K562 (cell line): ENCODE results near the gene DCAF12. TPM values are rescaled to one million over a fixed set of nuclear protein-coding genes. Genes with fewer than 3 reads are reported as not detected.

Source experiments
- polyA plus RNA-seq, 8 experiments: library from polyadenylated mRNA; depleted of rRNA in 4 of 8; stranded (reverse) in 5 of 8; unstranded in 3 of 8; fragments of >200 nt; fragmentation: Nextera tagmentation in 2 of 8; fragmentation: Illumina TruSeq in 1 of 8; extraction: Ambion mirVana in 2 of 8; extraction: Trizol in 1 of 8; gene quantifications; 2 replicates each; pipeline versions ENCODE4 v1.2.1 to v1.2.3, GENCODE V29; 2011 to 2014; ENCODE audit warnings: inconsistent platforms in 1 of 8, missing spikeins in 1 of 8
- small RNA-seq: library from RNA; depleted of rRNA; stranded (forward); fragments of <200 nt; gene quantifications from one replicate; pipeline ENCODE3, GENCODE V24; 2014
- total RNA-seq, 7 experiments: library from RNA; depleted of rRNA in 6 of 7; stranded (reverse); fragments of >200 nt in 6 of 7; fragmentation: Illumina TruSeq in 2 of 7; extraction: Trizol in 2 of 7; gene quantifications; 2 replicates each; pipeline versions ENCODE4 v1.2.1 to v1.2.3, GENCODE V29; 2011 to 2021; ENCODE audit warnings: low replicate concordance in 1 of 7

The DCAF12 gene
- total and polyA plus RNA-seq, 9 of the 15 experiments (the other 6 are each of a cell fraction or from before 2014, with no cell fraction given) = 10.9 to 59.6 (median 30.8) TPM

Small RNAs within 50 kb of the gene (small RNA-seq; reads per million reads assigned to genes)
- 0.18 reads per million for gene RN7SKP114

Other genes with a start within 250 kb of the DCAF12 start
- gene UBAP2, start 77.8 kb downstream of the DCAF12 start, total RNA-seq (2014; rRNA removed) = 14.8 and 18.6 TPM in 2 replicates
- gene UBAP2, start 77.8 kb downstream of the DCAF12 start, total RNA-seq (2014; rRNA removed; fragmentation: Illumina TruSeq; extraction: Trizol) = 18.4 and 21.4 TPM in 2 replicates
- gene UBAP2, start 77.8 kb downstream of the DCAF12 start, total RNA-seq (2015; rRNA removed; fragmentation: Illumina TruSeq; extraction: Trizol) = 18.7 and 19.8 TPM in 2 replicates
- 46.2 and 47.6 TPM in 2 replicates for gene UBAP2, start 77.8 kb downstream of the DCAF12 start, total RNA-seq (2021)
- 19.4 and 32.9 TPM in 2 replicates for gene UBAP2, start 77.8 kb downstream of the DCAF12 start, polyA plus RNA-seq (2011; rRNA removed)
- gene UBAP2, start 77.8 kb downstream of the DCAF12 start, polyA plus RNA-seq (2014; fragmentation: Illumina TruSeq; extraction: Trizol) = 43.7 and 47.9 TPM in 2 replicates
- 10 to 100 TPM in 1 of 2 experiments, 1 to 10 TPM in 1; 8.7 to 11.1 TPM for gene UBAP2, start 77.8 kb downstream of the DCAF12 start, polyA plus RNA-seq (2014; fragmentation: Nextera tagmentation; extraction: Ambion mirVana)
- gene UBAP2, start 77.8 kb downstream of the DCAF12 start, polyA plus RNA-seq (2014; rRNA removed) = 25.3 and 27.1 TPM in 2 replicates
- gene UBAP1, start 52.3 kb upstream of the DCAF12 start, total RNA-seq (2014; rRNA removed) = 9.4 and 12.5 TPM in 2 replicates
- 14.9 and 15.0 TPM in 2 replicates for gene UBAP1, start 52.3 kb upstream of the DCAF12 start, total RNA-seq (2014; rRNA removed; fragmentation: Illumina TruSeq; extraction: Trizol)
- 16.1 and 16.7 TPM in 2 replicates for gene UBAP1, start 52.3 kb upstream of the DCAF12 start, total RNA-seq (2015; rRNA removed; fragmentation: Illumina TruSeq; extraction: Trizol)
- gene UBAP1, start 52.3 kb upstream of the DCAF12 start, total RNA-seq (2021) = 16.5 and 16.6 TPM in 2 replicates
- gene UBAP1, start 52.3 kb upstream of the DCAF12 start, polyA plus RNA-seq (2011; rRNA removed) = 33.4 and 33.7 TPM in 2 replicates
- 24.9 and 28.9 TPM in 2 replicates for gene UBAP1, start 52.3 kb upstream of the DCAF12 start, polyA plus RNA-seq (2014; fragmentation: Illumina TruSeq; extraction: Trizol)
- 1 to 10 TPM; 1.3 to 1.5 TPM for gene UBAP1, start 52.3 kb upstream of the DCAF12 start, polyA plus RNA-seq (2014; fragmentation: Nextera tagmentation; extraction: Ambion mirVana)
- 18.3 and 21.6 TPM in 2 replicates for gene UBAP1, start 52.3 kb upstream of the DCAF12 start, polyA plus RNA-seq (2014; rRNA removed)
- 3.6 and 4.6 TPM in 2 replicates for gene KIF24, start 202.6 kb upstream of the DCAF12 start, total RNA-seq (2014; rRNA removed)
- 4.7 TPM in 2 replicates for gene KIF24, start 202.6 kb upstream of the DCAF12 start, total RNA-seq (2014; rRNA removed; fragmentation: Illumina TruSeq; extraction: Trizol)
- 5.4 and 5.8 TPM in 2 replicates for gene KIF24, start 202.6 kb upstream of the DCAF12 start, total RNA-seq (2015; rRNA removed; fragmentation: Illumina TruSeq; extraction: Trizol)
- gene KIF24, start 202.6 kb upstream of the DCAF12 start, total RNA-seq (2021) = 4.7 and 5.0 TPM in 2 replicates
- gene KIF24, start 202.6 kb upstream of the DCAF12 start, polyA plus RNA-seq (2011; rRNA removed) = 4.1 and 5.0 TPM in 2 replicates
- gene KIF24, start 202.6 kb upstream of the DCAF12 start, polyA plus RNA-seq (2014; fragmentation: Illumina TruSeq; extraction: Trizol) = 4.2 and 4.4 TPM in 2 replicates
- gene KIF24, start 202.6 kb upstream of the DCAF12 start, polyA plus RNA-seq (2014; fragmentation: Nextera tagmentation; extraction: Ambion mirVana) = under 1 TPM; 0.63 to 0.76 TPM
- gene KIF24, start 202.6 kb upstream of the DCAF12 start, polyA plus RNA-seq (2014; rRNA removed) = 3.3 and 3.6 TPM in 2 replicates
- gene NUDT2, start 202.9 kb upstream of the DCAF12 start, total RNA-seq (2014; rRNA removed) = 11.5 and 14.1 TPM in 2 replicates
- gene NUDT2, start 202.9 kb upstream of the DCAF12 start, total RNA-seq (2014; rRNA removed; fragmentation: Illumina TruSeq; extraction: Trizol) = 19.0 and 23.9 TPM in 2 replicates
- 15.4 and 16.7 TPM in 2 replicates for gene NUDT2, start 202.9 kb upstream of the DCAF12 start, total RNA-seq (2015; rRNA removed; fragmentation: Illumina TruSeq; extraction: Trizol)
- gene NUDT2, start 202.9 kb upstream of the DCAF12 start, total RNA-seq (2021) = 13.1 and 15.2 TPM in 2 replicates
- 21.6 and 24.3 TPM in 2 replicates for gene NUDT2, start 202.9 kb upstream of the DCAF12 start, polyA plus RNA-seq (2011; rRNA removed)
- gene NUDT2, start 202.9 kb upstream of the DCAF12 start, polyA plus RNA-seq (2014; fragmentation: Illumina TruSeq; extraction: Trizol) = 14.4 and 18.5 TPM in 2 replicates
- 10 to 100 TPM; 26.9 to 28.1 TPM for gene NUDT2, start 202.9 kb upstream of the DCAF12 start, polyA plus RNA-seq (2014; fragmentation: Nextera tagmentation; extraction: Ambion mirVana)
- gene NUDT2, start 202.9 kb upstream of the DCAF12 start, polyA plus RNA-seq (2014; rRNA removed) = 19.4 and 19.9 TPM in 2 replicates